HG03280 (cell line): ENCODE data around the gene ADD2.

Source experiments
- ATAC-seq: cut with Tn5 transposase; IDR thresholded peaks from one replicate; pipeline ENCODE4 v1.9.1; 2021; ENCODE audit warnings: mild to moderate bottlenecking, moderate library complexity; ENCODE audit not compliant: unreplicated experiment

The ADD2 gene

GRCh38 chr2:70705160-70705850, 62.7 kb downstream of the ADD2 start:
- ATAC-seq = no peak

DNA sequence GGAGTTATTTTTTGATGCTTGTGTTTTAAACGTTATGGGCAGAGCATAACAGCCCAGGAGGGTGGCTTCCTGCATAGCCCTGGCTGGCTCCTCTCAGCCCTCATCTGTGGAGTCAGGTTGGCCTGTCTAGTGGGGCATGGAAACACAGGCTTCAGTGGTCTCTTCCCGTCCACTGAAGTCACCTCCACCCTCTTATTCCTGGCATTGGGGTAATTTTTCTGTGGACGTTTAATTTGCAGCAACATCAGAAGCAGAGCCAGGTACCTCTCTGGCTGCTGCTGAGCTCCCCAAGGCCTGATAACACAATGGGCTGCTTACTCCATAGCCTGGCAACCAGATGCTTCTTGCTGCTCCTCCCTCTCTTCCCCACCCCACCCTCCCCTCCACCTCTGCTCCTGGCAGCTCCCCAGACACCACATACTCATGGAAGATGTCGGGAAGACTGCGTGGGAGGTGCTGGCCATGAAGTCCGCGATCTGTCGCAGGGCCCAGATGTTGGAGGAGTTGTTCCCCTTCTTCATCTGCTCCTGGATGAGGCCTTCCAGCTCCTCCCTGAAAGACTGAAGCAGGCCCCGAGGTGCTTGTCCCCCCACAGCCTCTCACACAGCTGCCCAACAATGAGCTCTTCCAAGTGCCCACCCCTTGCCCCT, 64.0 kb downstream of the ADD2 start:
- no peak for ATAC-seq

DNA sequence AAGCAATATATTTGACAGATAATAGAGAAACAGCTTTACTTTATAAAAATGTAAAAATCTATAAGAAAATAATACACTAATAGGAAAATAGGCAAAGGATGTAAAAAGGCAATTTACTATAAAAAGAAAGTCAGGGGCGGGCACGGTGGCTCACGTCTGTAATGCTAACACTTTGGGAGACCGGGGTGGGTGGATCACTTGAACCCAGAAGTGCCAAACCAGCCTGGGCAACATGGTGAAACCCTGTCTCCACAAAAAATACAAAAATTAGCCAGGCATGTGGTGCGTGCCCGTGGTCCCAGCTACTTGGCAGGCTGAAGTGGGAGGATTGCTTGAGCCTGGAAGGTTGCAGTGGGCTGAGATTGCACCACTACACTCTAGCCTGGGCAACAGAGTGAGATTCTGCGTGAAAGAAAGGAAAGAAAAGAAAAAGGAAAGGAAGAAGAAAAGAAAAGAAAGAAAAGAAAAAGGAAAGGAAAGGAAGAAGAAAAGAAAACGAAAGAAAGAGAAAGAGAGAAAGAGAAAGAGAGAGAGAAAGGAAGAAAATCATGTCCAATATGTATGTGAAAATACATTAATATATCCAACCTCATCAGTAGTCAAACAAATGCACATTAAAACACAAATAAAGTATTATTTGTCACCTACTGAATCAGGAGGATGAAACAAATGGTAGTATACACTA, 65.1 kb downstream of the ADD2 start:
- no peak for ATAC-seq

GRCh38 chr2:70698847-70699246, 69.2 kb downstream of the ADD2 start:
- no peak for ATAC-seq

GRCh38 chr2:70697603-70698383, 70.2 kb downstream of the ADD2 start:
- ATAC-seq = no peak

- ATAC-seq = no peak
Measured at GRCh38 chr2:70696142-70696541, 71.9 kb downstream of the ADD2 start.

- ATAC-seq = no peak
Measured at GRCh38 chr2:70692256-70692655, 75.7 kb downstream of the ADD2 start.

DNA sequence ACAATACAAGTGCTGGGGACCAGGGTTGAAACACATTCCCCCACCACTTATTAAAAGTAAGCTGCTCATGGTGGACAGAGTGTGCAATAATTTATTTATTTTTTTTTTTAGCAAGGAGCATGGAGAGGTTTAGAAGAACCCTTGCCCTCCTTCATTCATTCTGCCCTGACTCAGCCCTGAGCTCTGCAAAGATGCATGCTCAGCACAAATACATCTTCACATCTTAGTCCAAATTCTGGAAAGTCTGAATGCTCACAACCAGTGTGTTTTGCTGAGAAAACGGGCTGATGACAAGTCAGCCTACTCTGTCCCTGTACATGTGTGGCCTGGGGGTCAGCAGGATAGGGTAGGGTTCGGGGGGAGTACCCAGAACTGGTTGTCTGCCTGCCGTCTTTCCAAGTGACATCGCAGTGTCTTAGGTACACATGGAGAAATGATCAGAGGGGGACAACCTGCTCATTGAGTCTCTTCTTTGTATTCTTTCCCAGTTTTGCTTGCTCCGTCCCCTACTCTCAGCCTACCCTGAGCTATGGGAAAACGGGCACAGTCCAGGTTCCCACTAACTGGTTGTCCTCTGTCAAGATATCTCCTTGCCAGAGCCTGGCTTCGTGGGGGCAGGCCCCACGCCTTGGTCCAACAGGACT, 76.4 kb downstream of the ADD2 start:
- no peak for ATAC-seq

DNA sequence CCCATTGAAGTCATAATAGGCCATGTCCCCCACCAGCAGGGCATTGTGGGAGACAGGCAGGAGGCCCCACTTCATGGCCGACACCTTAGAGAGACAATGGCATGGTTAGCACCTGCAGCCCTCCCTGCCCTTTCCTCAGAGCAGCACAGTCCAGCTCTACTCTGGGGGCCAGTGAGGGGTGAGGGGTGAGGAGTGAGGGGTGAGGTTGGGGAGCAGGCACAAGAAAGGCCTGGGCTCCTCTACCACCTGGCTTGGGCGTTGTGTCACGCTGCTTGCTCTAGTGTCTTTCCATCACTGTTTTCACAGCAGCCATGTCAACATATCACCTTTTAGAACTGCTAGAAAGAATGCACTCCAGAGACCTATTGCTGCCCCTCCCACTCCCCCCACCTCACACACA, 77.2 kb downstream of the ADD2 start:
- no peak for ATAC-seq

DNA sequence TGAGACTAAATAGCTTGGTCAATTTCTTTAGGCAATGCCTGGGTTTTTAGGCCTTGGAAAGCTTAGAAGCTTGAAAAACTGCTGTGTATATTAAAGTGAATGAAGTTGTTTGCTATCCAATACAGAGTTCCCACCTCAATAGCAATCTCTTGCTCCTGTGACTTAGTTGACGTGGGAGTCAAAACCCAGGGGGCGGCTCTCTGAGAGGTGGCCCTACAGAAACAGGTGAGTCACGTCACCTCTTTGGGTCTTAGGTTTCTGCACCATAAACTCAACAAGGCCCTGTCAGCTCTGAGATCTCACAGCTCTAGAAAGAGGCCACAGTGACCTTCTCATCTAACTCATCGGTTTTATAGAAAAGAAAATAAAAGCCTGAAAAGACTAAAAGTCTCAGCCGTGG, 79.6 kb downstream of the ADD2 start:
- no peak for ATAC-seq

DNA sequence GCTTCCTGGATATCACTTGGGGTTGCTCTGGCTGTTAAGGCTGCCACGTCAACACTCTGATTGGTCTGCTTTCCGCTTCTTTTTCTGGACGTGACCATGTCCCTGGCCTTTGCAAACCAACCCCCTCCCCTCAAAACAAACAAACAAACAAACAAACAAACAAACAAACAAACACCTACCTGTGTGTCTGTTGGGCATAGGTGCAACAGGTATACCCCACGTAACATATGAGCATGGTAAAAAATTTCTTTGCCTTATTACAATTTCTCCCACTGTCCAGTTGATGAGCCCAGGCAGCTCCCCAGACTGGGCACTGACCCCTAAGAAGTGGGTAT, 80.6 kb downstream of the ADD2 start:
- ATAC-seq = no peak

- peak; percentile 62 for ATAC-seq
Measured at GRCh38 chr2:70686577-70687460, 81.2 kb downstream of the ADD2 start.

- ATAC-seq = no peak
Measured at GRCh38 chr2:70685771-70686171, 82.2 kb downstream of the ADD2 start.

DNA sequence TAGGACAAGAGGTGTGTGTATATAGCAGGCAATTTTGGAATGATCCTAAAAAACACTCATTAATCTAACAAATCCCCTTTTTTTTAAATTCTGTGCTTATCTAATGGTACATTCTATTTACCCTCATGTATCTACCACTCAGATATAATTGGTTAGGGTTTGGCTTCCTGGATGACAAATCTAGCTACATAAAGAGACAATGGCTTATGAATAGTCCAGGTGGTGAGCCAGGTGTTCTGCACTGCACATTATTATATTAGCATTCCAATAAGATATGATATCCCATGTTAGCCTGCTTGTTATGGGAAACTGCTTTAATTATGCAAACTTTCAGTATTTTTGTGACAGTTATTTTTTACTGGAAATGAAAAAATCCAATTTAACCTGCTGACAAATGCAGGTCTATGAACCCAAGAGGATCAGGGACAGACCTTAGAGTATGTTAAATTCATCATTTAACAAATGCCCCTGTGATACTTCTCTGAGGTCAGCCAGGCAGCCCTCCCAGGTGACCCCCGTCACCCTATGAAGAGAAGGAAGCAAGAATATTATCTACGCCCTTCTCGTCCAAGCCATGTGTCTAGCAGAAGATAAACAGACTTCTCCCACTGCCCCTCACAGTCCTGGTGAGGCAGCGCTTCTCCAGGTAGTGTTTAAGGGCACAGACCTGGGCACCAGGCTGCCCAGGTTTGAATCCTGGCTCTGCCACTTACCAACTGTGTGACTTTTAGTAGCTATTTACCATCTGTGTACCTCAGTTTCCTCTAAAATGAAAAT, 83.0 kb downstream of the ADD2 start:
- no peak for ATAC-seq

- no peak for ATAC-seq
Measured at GRCh38 chr2:70683455-70683854, 84.5 kb downstream of the ADD2 start.

GRCh38 chr2:70680735-70681134, 87.3 kb downstream of the ADD2 start:
- ATAC-seq = no peak

DNA sequence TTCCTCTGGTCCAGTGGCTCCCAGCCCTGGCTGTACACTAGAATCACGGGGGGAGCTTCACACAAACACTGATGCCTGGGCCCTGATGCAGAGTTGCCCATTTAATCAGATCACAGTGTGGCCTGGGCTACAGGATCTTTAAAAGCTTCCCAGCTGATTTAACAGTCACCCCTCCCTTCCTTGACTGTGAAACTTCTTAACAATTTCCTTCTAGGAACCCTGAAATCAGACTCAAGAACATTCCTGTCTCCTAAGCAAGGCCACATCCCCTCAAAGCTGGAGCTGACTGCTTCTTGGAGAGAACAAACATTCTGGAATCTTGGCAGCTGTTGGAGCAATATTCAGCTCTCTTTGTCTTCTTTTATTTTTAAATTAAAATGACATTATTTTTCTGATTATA, 88.7 kb downstream of the ADD2 start:
- no peak for ATAC-seq

DNA sequence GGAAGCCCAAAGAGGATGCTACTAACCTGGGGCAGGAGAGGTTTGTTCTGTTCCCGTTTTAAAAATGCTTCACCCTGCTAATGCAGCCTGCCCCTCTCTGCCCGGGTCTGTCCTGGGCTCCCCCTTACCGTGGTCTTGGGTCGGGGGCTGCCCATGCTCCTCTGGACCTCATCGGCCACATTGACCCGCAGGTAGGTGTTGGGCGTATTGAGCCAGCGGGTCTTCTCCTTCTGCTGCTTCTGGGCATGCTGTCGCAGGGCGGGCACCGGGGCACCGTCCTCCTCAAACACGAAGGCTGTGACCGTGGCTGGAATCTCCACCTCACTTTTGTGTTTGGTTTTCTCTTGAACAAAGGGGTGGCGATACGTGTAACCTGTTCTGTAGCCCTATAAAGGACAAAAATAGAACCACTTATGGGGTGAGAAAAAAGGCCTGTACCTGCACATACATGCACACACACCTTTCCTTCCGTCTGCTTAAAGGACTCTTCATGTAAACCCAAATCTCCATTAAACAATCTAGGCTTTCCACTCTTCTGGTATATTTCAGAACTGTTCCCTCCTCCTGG, 89.3 kb downstream of the ADD2 start:
- ATAC-seq = no peak
